Measurements from ENCODE around the gene AP1S1. TPM values are rescaled to one million over a fixed set of nuclear protein-coding genes. Genes with fewer than 3 reads are reported as not detected.
A peak's percentile ranks its signal among the peaks of the same experiment; 100 is the strongest.

Gene AP1S1
- polyA plus RNA-seq, 2 of the 4 experiments (the other 2 are of a cell fraction): 107 to 181 TPM

GRCh38 chr7:101114492-101114891, 39.8 kb upstream of the AP1S1 start:
- peak overlapping the region; percentile 94 to 95 for H3K27ac ChIP-seq
- CTCF ChIA-PET: interaction anchor here (1.2 to 2.7 kb wide), 3 partner anchors 10 to 29 kb away, joined by 6 to 14 read pairs (median 9); no protein-coding TSS in a partner anchor
- DNase-seq (ENCODE audit: low read depth in 1 of 2, low spot score in 1 of 2) (no peak), FAIRE-seq (no peak), ATAC-seq (no peak; a peak in 1 of 6 replicates)
- H3K4me2 ChIP-seq: peak overlapping the region; percentile 60
- H3K9me3 ChIP-seq: no peaks in the 10 kb centered on the region
- TF ChIP-seq CHD4 (IDR thresholded peaks at IDR 0.05; ENCODE audit: borderline replicate concordance) (no peak), HMGXB4 (CRISPR knock-in tag; IDR thresholded peaks at IDR 0.05; ENCODE audit: borderline replicate concordance) (no peak), RNF2 (IDR thresholded peaks at IDR 0.05; ENCODE audit: borderline replicate concordance, low read depth) (no peak), FOSL2 (IDR thresholded peaks at IDR 0.05) (no peak), FOSL2 (CRISPR knock-in tag; IDR thresholded peaks at IDR 0.05) (no peak), GATA3 (IDR thresholded peaks at IDR 0.05; ENCODE audit: borderline replicate concordance) (no peak), HEYL (CRISPR knock-in tag; IDR thresholded peaks at IDR 0.05) (no peak), ESRRA (IDR thresholded peaks at IDR 0.05; ENCODE audit: borderline replicate concordance, low read length) (no peak), CTCF (IDR thresholded peaks at IDR 0.05) (no peak), RAD21 (conservative IDR thresholded peaks at IDR 0.05 in 1 of 2, IDR thresholded peaks at IDR 0.05 in 1 of 2) (no peak), TP53 (CRISPR knock-in tag; IDR thresholded peaks at IDR 0.05) (no peak), NR3C1 (IDR thresholded peaks at IDR 0.05) (no peak), E2F6 (IDR thresholded peaks at IDR 0.05; ENCODE audit: borderline replicate concordance, low read depth) (no peak), TFCP2L1 (CRISPR knock-in tag; IDR thresholded peaks at IDR 0.05) (no peak), KDM5A (IDR thresholded peaks at IDR 0.05) (no peak), ZSCAN20 (CRISPR knock-in tag; IDR thresholded peaks at IDR 0.05) (no peak), RARB (CRISPR knock-in tag; IDR thresholded peaks at IDR 0.05) (no peak), SMC3 (IDR thresholded peaks at IDR 0.05) (no peak), SREBF2 (IDR thresholded peaks at IDR 0.05) (no peak)
- 39% methylated on average over 6 of the region's 8 CpGs for WGBS (ENCODE audit: missing lambda C conversion rate)
- no peak overlapping the region for H3K4me3 ChIP-seq
- POLR2A ChIA-PET: no interaction called here
- peaks cover 52% of the 10 kb centered on the region for H3K4me1 ChIP-seq

- FAIRE-seq (no peak), DNase-seq (ENCODE audit: low read depth in 1 of 2, low spot score in 1 of 2) (no peak), ATAC-seq (no peak)
- H3K4me3 ChIP-seq: no peak overlapping the region
- 98% methylated on average over 3 of the region's 3 CpGs for WGBS (ENCODE audit: missing lambda C conversion rate)
- no peaks in the 10 kb centered on the region for H3K9me3 ChIP-seq
- peaks cover 55% of the 10 kb centered on the region for H3K4me1 ChIP-seq
- CTCF ChIA-PET: interaction anchor here (1.2 to 2.7 kb wide), 3 partner anchors 11 to 29 kb away, joined by 6 to 14 read pairs (median 9); no protein-coding TSS in a partner anchor
- peak overlapping the region; percentile 94 to 95 for H3K27ac ChIP-seq
- TF ChIP-seq HOXA7 (CRISPR knock-in tag; IDR thresholded peaks at IDR 0.05) (no peak), ZSCAN20 (CRISPR knock-in tag; IDR thresholded peaks at IDR 0.05) (no peak), NPAS2 (CRISPR knock-in tag; IDR thresholded peaks at IDR 0.05; ENCODE audit: borderline replicate concordance) (no peak), ATOH8 (CRISPR knock-in tag; IDR thresholded peaks at IDR 0.05; ENCODE audit: low read depth) (no peak), JUN (IDR thresholded peaks at IDR 0.05) (no peak), POLR2A (IDR thresholded peaks at IDR 0.05; ENCODE audit: low read length) (no peak), MAX (IDR thresholded peaks at IDR 0.05) (no peak), PBX3 (IDR thresholded peaks at IDR 0.05) (no peak), REST (IDR thresholded peaks at IDR 0.05) (no peak), RARB (CRISPR knock-in tag; IDR thresholded peaks at IDR 0.05) (no peak), FOXS1 (CRISPR knock-in tag; IDR thresholded peaks at IDR 0.05) (no peak), FOSL2 (IDR thresholded peaks at IDR 0.05) (no peak), FOSL2 (CRISPR knock-in tag; IDR thresholded peaks at IDR 0.05) (no peak), KDM5A (IDR thresholded peaks at IDR 0.05) (no peak)
- POLR2A ChIA-PET: no interaction called here
- H3K4me2 ChIP-seq: no peak overlapping the region; the same call in 2 of the 3 replicates
Observed at GRCh38 chr7:101115215-101115614, 39.1 kb upstream of the AP1S1 start.

Measured in A549 (cell line).